DND-41 (cell line): ENCODE measurements around the gene CDC14A.

ENCODE experiments used
- ATAC-seq: fragments of 200-7000 bp; cut with Tn5 transposase; 3 replicates; pipeline ENCODE4 v1.9.1; 2021; ENCODE audit warnings: low read depth; ENCODE audit not compliant: insufficient read depth
- DNase-seq: peaks from one replicate; pipeline ENCODE4 v3.0.0-alpha.2; 2020
- H2AFZ ChIP-seq: 2 replicates; pipeline ENCODE4 v1.6.0; 2012; ENCODE audit warnings: low read depth, low read length
- H3K27ac ChIP-seq: 2 replicates; pipeline ENCODE4 v1.5.1; 2012; ENCODE audit warnings: low read length, inconsistent platforms
- H3K27me3 ChIP-seq: fragments of 200-600 bp; sonication (generic); 2 replicates; pipeline ENCODE4 v1.6.0; 2012; ENCODE audit warnings: low read length, mild to moderate bottlenecking, inconsistent platforms; ENCODE audit not compliant: insufficient read depth, poor library complexity
- H3K36me3 ChIP-seq: 2 replicates; pipeline ENCODE4 v1.5.1; 2012; ENCODE audit warnings: low read length, inconsistent platforms; ENCODE audit not compliant: insufficient read depth
- H3K4me1 ChIP-seq: 2 replicates; pipeline ENCODE4 v1.5.1; 2012; ENCODE audit warnings: mild to moderate bottlenecking, low read length; ENCODE audit not compliant: insufficient read depth
- H3K4me2 ChIP-seq: 2 replicates; pipeline ENCODE4 v1.6.0; 2012; ENCODE audit warnings: mild to moderate bottlenecking, moderate library complexity, low read length, inconsistent platforms; ENCODE audit not compliant: insufficient read depth
- H3K4me3 ChIP-seq, 2 experiments: fragments of 200-600 bp in 1 of 2; shearing (Covaris generic) in 1 of 2; 2 replicates each; pipeline ENCODE4 v1.5.1; 2012 to 2016; ENCODE audit warnings: inconsistent platforms in 2 of 2, low read length in 2 of 2, mild to moderate bottlenecking in 2 of 2, low read depth in 1 of 2, moderate library complexity in 1 of 2
- H3K79me2 ChIP-seq: 2 replicates; pipeline ENCODE4 v1.6.0; 2012; ENCODE audit warnings: low read length, inconsistent platforms; ENCODE audit not compliant: insufficient read depth
- H3K9ac ChIP-seq: 2 replicates; pipeline ENCODE4 v1.6.0; 2012; ENCODE audit warnings: low read depth, mild to moderate bottlenecking, inconsistent platforms, low read length, moderate library complexity
- H3K9me3 ChIP-seq: 2 replicates; pipeline ENCODE4 v1.5.1; 2012; ENCODE audit warnings: low read length, moderate library complexity, mild to moderate bottlenecking, inconsistent platforms; ENCODE audit not compliant: insufficient read depth, severe bottlenecking
- H4K20me1 ChIP-seq: 2 replicates; pipeline ENCODE4 v1.6.0; 2012; ENCODE audit warnings: low read length; ENCODE audit not compliant: insufficient read depth
- CTCF ChIP-seq: IDR thresholded peaks from 2 replicates; pipeline ENCODE4 v1.5.1; 2012; ENCODE audit warnings: borderline replicate concordance, low read length, moderate library complexity, mild to moderate bottlenecking; ENCODE audit not compliant: poor library complexity, severe bottlenecking; ENCODE audit errors: extremely low read depth
- EZH2 ChIP-seq: IDR thresholded peaks from 3 replicates; pipeline ENCODE4 v1.6.1; 2012; ENCODE audit warnings: borderline replicate concordance, low read depth, mild to moderate bottlenecking, moderate library complexity, low read length, inconsistent platforms; ENCODE audit not compliant: severe bottlenecking

Gene CDC14A

DNA sequence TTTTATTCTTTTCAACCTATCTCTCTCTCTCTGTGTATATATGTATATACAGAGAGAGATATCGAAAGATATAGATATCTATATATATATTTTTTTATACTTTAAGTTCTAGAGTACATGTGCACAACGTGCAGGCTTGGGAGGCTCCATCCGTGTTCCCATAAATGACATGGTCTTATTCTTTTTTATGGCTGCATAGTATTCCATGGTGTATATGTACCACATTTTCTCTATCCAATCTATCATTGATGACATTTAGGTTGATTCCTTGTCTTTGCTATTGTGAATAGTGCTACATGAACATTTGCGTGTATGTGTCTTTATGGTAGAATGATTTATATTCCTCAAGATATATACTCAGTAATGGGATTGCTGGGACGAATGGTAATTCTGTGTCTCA, 130.4 kb downstream of the CDC14A start:
- TF ChIP-seq EZH2 = no peak
- H2AFZ ChIP-seq = no peak overlapping the region
- no peaks in the 10 kb centered on the region for H3K79me2 ChIP-seq
- DNase-seq = no peak
- no peaks in the 10 kb centered on the region for H3K4me1 ChIP-seq
- H3K9ac ChIP-seq = no peak overlapping the region
- peaks cover 10% of the 10 kb centered on the region; the same call in 1 of the 2 replicates for H3K36me3 ChIP-seq
- no peak overlapping the region for H3K4me3 ChIP-seq
- no peaks in the 10 kb centered on the region for H3K27me3 ChIP-seq
- no peak overlapping the region for H3K4me2 ChIP-seq
- no peaks in the 10 kb centered on the region for H4K20me1 ChIP-seq
- ATAC-seq = no peak
- no peak overlapping the region for H3K27ac ChIP-seq
- H3K9me3 ChIP-seq = no peaks in the 10 kb centered on the region

GRCh38 chr1:100483230-100483629, 130.9 kb downstream of the CDC14A start:
- no peak for ATAC-seq
- Histone ChIP-seq H3K9ac (no peak overlapping the region), H3K4me2 (no peak overlapping the region), H3K79me2 (no peaks in the 10 kb centered on the region), H2AFZ (no peak overlapping the region), H3K4me1 (no peaks in the 10 kb centered on the region), H4K20me1 (no peaks in the 10 kb centered on the region), H3K27me3 (no peaks in the 10 kb centered on the region), H3K9me3 (no peaks in the 10 kb centered on the region), H3K36me3 (peaks cover 10% of the 10 kb centered on the region; the same call in 1 of the 2 replicates), H3K27ac (no peak overlapping the region), H3K4me3 (no peak overlapping the region)
- no peak for DNase-seq
- TF ChIP-seq EZH2 = no peak
- TF ChIP-seq CTCF = no peak

DNA sequence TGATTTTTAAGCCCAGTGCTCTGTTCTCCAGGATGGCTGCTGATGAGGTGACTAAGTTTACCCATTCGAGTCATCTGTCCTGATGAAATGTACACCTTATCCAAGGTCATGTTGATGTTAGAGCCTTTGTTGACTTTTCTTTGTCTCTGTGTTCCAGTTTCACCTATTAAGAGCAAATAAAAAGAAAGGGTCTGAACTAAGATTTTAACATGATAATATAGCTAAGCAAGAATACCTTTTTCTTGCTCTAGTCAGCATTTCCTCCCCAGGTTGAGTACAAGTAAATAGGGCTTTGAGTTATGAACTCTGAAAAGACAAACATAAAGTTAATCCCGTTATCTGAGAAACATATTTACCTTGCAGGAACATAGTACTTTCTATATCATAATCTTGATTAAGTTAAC, 133.6 kb downstream of the CDC14A start:
- TF ChIP-seq EZH2 (no peak), CTCF (no peak)

DNA sequence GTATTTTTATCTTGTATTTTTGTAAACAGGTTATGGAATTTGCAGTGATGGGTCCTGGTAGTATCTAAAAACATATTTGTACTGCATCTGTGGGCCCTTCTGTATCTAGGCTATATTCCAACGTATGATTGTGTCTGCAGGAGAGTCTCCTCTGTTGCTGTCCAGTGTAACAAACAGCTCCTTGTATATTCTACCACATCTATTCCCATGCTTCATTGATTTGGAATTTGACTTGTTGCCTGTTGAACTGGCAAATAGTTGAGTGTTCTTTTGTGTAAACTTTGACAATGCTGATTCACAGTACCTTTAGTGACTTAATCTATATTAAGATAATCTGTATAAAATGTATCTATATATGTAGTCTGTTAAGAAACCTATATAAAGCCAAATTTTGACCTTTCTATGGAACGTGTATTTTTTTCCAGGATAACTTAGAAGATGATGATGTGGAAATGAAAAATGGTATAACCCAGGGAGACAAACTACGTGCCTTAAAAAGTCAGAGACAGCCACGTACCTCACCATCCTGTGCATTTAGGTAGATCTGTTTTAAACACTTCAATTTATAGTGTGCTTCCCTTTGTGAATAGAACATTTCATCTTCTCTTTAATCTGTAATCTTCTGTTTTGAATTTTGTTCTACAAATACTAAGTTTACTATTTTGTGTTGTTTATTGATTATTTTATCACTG, 142.2 kb downstream of the CDC14A start:
- H4K20me1 ChIP-seq = no peaks in the 10 kb centered on the region
- no peak for ATAC-seq
- no peak overlapping the region for H3K4me3 ChIP-seq
- no peak overlapping the region for H3K4me2 ChIP-seq
- H3K36me3 ChIP-seq = peaks cover 30% of the 10 kb centered on the region
- no peak for TF ChIP-seq CTCF
- TF ChIP-seq EZH2 = no peak
- DNase-seq = no peak
- H3K79me2 ChIP-seq = no peaks in the 10 kb centered on the region
- no peak overlapping the region for H2AFZ ChIP-seq
- no peak overlapping the region for H3K27ac ChIP-seq
- H3K4me1 ChIP-seq = no peaks in the 10 kb centered on the region
- H3K9me3 ChIP-seq = no peaks in the 10 kb centered on the region
- H3K9ac ChIP-seq = no peak overlapping the region
- no peaks in the 10 kb centered on the region for H3K27me3 ChIP-seq

More for the DNA sequence above, 133.6 kb downstream of the CDC14A start:
- H3K9me3 ChIP-seq = no peaks in the 10 kb centered on the region
- no peaks in the 10 kb centered on the region for H3K27me3 ChIP-seq
- no peak overlapping the region for H3K27ac ChIP-seq
- no peak for ATAC-seq
- H3K4me3 ChIP-seq = no peak overlapping the region
- no peak overlapping the region for H2AFZ ChIP-seq
- H3K9ac ChIP-seq = no peak overlapping the region
- H4K20me1 ChIP-seq = no peaks in the 10 kb centered on the region
- no peak for DNase-seq
- no peaks in the 10 kb centered on the region for H3K4me1 ChIP-seq
- H3K4me2 ChIP-seq = no peak overlapping the region
- no peaks in the 10 kb centered on the region for H3K79me2 ChIP-seq
- peaks cover 10% of the 10 kb centered on the region; the same call in 1 of the 2 replicates for H3K36me3 ChIP-seq
